Lower leg skin (tissue), 4 donors: ENCODE measurements around the gene SFXN4. TPM values are rescaled to one million over a fixed set of nuclear protein-coding genes. Genes with fewer than 3 reads are reported as not detected.
A peak's percentile ranks its signal among the peaks of the same experiment; 100 is the strongest.
"Not testable (repeated sequence)": the region's sequence is repeated elsewhere in the genome, so short reads cannot be mapped to it uniquely, and the experiment has no call there.

Experiments used
- DNase-seq, 2 donors: peaks; one replicate each; pipeline ENCODE4 v3.0.0-alpha.2; 2019; ENCODE audit warnings: low spot score in 2 of 2
- H3K4me3 ChIP-seq: fragments of 200-600 bp; sonication (generic); 2 replicates; pipeline ENCODE4 v1.5.1; 2017; ENCODE audit warnings: mild to moderate bottlenecking, low read depth; ENCODE audit not compliant: poor library complexity, severe bottlenecking
- POLR2A ChIP-seq, 2 donors: fragments of 450-650 bp; IDR thresholded peaks; one replicate each; pipeline ENCODE4 v1.6.1; 2016 to 2017; ENCODE audit warnings: antibody characterized with exemption in 2 of 2, mild to moderate bottlenecking in 1 of 2, moderate library complexity in 1 of 2
- WGBS, 2 donors: methylation state at CpG; one replicate each; pipeline ENCODE4 v1.1.5; 2018; 5-methylcytosine and 5-hydroxymethylcytosine counted together
- intact Hi-C: fragments of 100-400 bp; cut with DNase I; formaldehyde crosslinking; loops from one replicate; pipeline ENCODE4 v1.15.0; 2023; ENCODE audit warnings: low total_unique reads
- total RNA-seq, 4 donors: library from RNA; depleted of rRNA; stranded (reverse); fragments of >200 nt; gene quantifications; one replicate each; pipeline ENCODE4 v1.1.0, GENCODE V29; 2016
- TF ChIP-seq, protein P1 (sequence below), 3 donors: fragments of 450-650 bp; IDR thresholded peaks; one replicate each; pipeline ENCODE4 v1.5.1; 2016; ENCODE audit warnings: antibody characterized with exemption in 3 of 3, mild to moderate bottlenecking in 3 of 3, moderate library complexity in 2 of 3

SFXN4 gene
- total RNA-seq, 4 donors from 2014 or later, result 9.1 to 22.7 (median 16.0) TPM

GRCh38 chr10:119161680-119162451 is 3.6 kb downstream of the SFXN4 start:
- H3K4me3 ChIP-seq, result no peak overlapping the region
- no peak for TF ChIP-seq POLR2A (IDR thresholded peaks at IDR 0.05)
- TF ChIP-seq, protein P1, sequence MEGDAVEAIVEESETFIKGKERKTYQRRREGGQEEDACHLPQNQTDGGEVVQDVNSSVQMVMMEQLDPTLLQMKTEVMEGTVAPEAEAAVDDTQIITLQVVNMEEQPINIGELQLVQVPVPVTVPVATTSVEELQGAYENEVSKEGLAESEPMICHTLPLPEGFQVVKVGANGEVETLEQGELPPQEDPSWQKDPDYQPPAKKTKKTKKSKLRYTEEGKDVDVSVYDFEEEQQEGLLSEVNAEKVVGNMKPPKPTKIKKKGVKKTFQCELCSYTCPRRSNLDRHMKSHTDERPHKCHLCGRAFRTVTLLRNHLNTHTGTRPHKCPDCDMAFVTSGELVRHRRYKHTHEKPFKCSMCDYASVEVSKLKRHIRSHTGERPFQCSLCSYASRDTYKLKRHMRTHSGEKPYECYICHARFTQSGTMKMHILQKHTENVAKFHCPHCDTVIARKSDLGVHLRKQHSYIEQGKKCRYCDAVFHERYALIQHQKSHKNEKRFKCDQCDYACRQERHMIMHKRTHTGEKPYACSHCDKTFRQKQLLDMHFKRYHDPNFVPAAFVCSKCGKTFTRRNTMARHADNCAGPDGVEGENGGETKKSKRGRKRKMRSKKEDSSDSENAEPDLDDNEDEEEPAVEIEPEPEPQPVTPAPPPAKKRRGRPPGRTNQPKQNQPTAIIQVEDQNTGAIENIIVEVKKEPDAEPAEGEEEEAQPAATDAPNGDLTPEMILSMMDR (IDR thresholded peaks at IDR 0.05), result no peak
- WGBS, 2 donors, result 61 to 73% methylated on average over 11 of the region's 11 CpGs
- intact Hi-C loops, result no loop called here
- DNase-seq, result peak in 1 of 2 donors; percentile 50

DNA sequence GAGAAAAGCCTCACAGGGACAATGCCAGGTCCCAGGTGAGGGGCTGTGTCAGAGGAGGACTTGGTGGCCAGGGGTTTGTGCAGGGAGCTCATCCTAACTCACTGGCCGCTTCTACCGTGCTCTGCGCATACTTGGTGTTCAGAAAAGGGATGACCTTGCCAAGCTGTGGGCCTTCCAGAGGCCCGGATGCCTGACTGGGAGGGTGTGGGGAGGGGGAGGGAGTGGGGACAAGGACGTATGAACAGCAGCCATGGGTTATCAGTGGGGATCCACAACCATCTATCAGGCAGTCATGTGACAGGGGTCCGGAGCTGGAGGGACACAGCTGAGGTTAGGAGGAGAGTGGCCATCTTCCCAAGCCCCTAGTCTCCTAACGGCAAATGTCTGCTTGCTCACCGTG is 6.2 kb downstream of the SFXN4 start:
- no peak for TF ChIP-seq POLR2A (IDR thresholded peaks at IDR 0.05)
- TF ChIP-seq, protein P1 (IDR thresholded peaks at IDR 0.05), result no peak
- 80 to 93% methylated on average over 8 of the region's 8 CpGs for WGBS, 2 donors
- intact Hi-C loops, result no loop called here

GRCh38 chr10:119153661-119154060 is 11.9 kb downstream of the SFXN4 start:
- intact Hi-C loops, result no loop called here
- no peak for TF ChIP-seq POLR2A (IDR thresholded peaks at IDR 0.05)
- TF ChIP-seq, protein P1 (IDR thresholded peaks at IDR 0.05), result no peak
- H3K4me3 ChIP-seq, result no peak overlapping the region
- peak in 1 of 2 donors; percentile 54 for DNase-seq
- 96 to 97% methylated on average over 12 of the region's 12 CpGs for WGBS, 2 donors

More for the DNA sequence above, 6.2 kb downstream of the SFXN4 start:
- no peak overlapping the region for H3K4me3 ChIP-seq
- no peak for DNase-seq

GRCh38 chr10:119153041-119153440 is 12.5 kb downstream of the SFXN4 start:
- intact Hi-C loops, result no loop called here
- peak in 1 of 2 donors; percentile 39 for DNase-seq
- 95% methylated on average over 5 of the region's 5 CpGs for WGBS, 2 donors
- no peak overlapping the region for H3K4me3 ChIP-seq
- TF ChIP-seq, protein P1 (IDR thresholded peaks at IDR 0.05), result no peak
- TF ChIP-seq POLR2A (IDR thresholded peaks at IDR 0.05), result no peak

DNA sequence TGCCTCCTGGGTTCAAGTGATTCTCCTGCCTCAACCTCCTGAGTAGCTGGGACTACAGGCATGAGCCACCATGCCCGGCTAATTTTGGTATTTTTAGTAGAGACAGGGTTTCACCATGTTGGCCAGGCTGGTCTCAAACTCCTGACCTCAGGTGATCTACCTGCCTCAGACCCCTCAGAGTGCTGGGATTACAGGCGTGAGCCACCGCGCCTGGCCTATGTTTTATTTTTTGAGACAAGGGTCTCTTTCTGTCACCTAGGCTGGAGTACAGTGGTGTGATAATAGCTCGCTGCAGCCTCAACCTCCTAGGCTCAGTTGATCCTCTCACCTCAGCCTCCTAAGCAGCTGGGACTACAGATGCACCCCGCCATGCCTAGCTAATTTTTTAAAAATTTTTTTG is 13.9 kb downstream of the SFXN4 start:
- WGBS, 2 donors, result 94 to 98% methylated on average over 6 of the region's 6 CpGs
- DNase-seq, result peak in 1 of 2 donors; percentile 54

GRCh38 chr10:119149729-119150128 is 15.8 kb downstream of the SFXN4 start:
- TF ChIP-seq POLR2A (IDR thresholded peaks at IDR 0.05), result no peak
- TF ChIP-seq, protein P1 (IDR thresholded peaks at IDR 0.05), result no peak
- 86 to 88% methylated on average over 13 of the region's 13 CpGs for WGBS, 2 donors
- H3K4me3 ChIP-seq, result no peak overlapping the region
- DNase-seq, result peak in 1 of 2 donors; percentile 32
- intact Hi-C loops, result no loop called here

More for the DNA sequence above, 13.9 kb downstream of the SFXN4 start:
- H3K4me3 ChIP-seq, intact Hi-C loops: not testable (repeated sequence)
